OCI-LY7 (cell line): Measurements from ENCODE around the gene CCDC30. TPM values are rescaled to one million over a fixed set of nuclear protein-coding genes. Genes with fewer than 3 reads are reported as not detected.

Experiments used
- BruUV-seq: library from RNA; stranded (reverse); fragments of 400-500 nt; replicated peaks from 2 replicates; lab custom pipeline; 2021; lab: Mats Ljungman, UMichigan
- CTCF ChIA-PET: fragments of 300-600 bp; sonication (Branson Sonifier 250); formaldehyde crosslinking; loops from one replicate; lab custom pipeline; 2022; ENCODE audit warnings: antibody characterized with exemption; ENCODE audit not compliant: unreplicated experiment; lab: Charles Lee
- POLR2A ChIA-PET: fragments of 300-600 bp; sonication (Branson Sonifier 250); formaldehyde crosslinking; loops from one replicate; lab custom pipeline; 2022; ENCODE audit warnings: antibody characterized with exemption; lab: Charles Lee
- DNase-seq: peaks from one replicate; pipeline ENCODE4 v3.0.0-alpha.2; 2015; ENCODE audit warnings: low spot score
- H2AFZ ChIP-seq: fragments of 200-600 bp; sonication (generic), shearing (Covaris generic); 2 replicates; pipeline ENCODE4 v1.6.1; 2014; ENCODE audit warnings: mild to moderate bottlenecking, antibody characterized with exemption, low read length, moderate library complexity
- H3K27ac ChIP-seq: fragments of 200-600 bp; sonication (generic); 2 replicates; pipeline ENCODE4 v1.5.1; 2014; ENCODE audit warnings: mixed run types, low read depth, mild to moderate bottlenecking, moderate library complexity, low read length, inconsistent platforms; ENCODE audit not compliant: poor library complexity, severe bottlenecking
- H3K36me3 ChIP-seq: fragments of 200-600 bp; sonication (generic); 2 replicates; pipeline ENCODE4 v1.6.1; 2014; ENCODE audit warnings: mild to moderate bottlenecking, antibody characterized with exemption, low read length, moderate library complexity, mixed read lengths; ENCODE audit not compliant: insufficient read depth
- H3K4me1 ChIP-seq: fragments of 200-600 bp; sonication (generic); 2 replicates; pipeline ENCODE4 v1.5.1; 2014; ENCODE audit warnings: mild to moderate bottlenecking, low read length; ENCODE audit not compliant: insufficient read depth, poor library complexity, severe bottlenecking
- H3K4me2 ChIP-seq: fragments of 200-600 bp; sonication (generic); 2 replicates; pipeline ENCODE4 v1.6.1; 2014; ENCODE audit warnings: mild to moderate bottlenecking, low read length
- H3K4me3 ChIP-seq: fragments of 200-600 bp; sonication (generic); 2 replicates; pipeline ENCODE4 v1.5.1; 2014; ENCODE audit warnings: mild to moderate bottlenecking, low read depth, low read length; ENCODE audit not compliant: poor library complexity, severe bottlenecking
- H3K79me2 ChIP-seq: fragments of 200-600 bp; sonication (generic); 2 replicates; pipeline ENCODE4 v1.6.1; 2016; ENCODE audit warnings: low read depth, mild to moderate bottlenecking, low read length, moderate library complexity, mixed read lengths; ENCODE audit not compliant: insufficient read depth
- H3K9me2 ChIP-seq: fragments of 200-600 bp; sonication (generic); 2 replicates; pipeline ENCODE4 v1.6.1; 2016; ENCODE audit warnings: mild to moderate bottlenecking, low read length, mixed read lengths; ENCODE audit not compliant: insufficient read depth
- H3K9me3 ChIP-seq: fragments of 200-600 bp; sonication (generic); 2 replicates; pipeline ENCODE4 v1.6.1; 2014; ENCODE audit warnings: mild to moderate bottlenecking, mixed run types, low read length, mixed read lengths
- H4K20me1 ChIP-seq: fragments of 200-600 bp; sonication (generic); 2 replicates; pipeline ENCODE4 v1.6.1; 2014; ENCODE audit warnings: mild to moderate bottlenecking, antibody characterized with exemption, low read length, moderate library complexity, mixed read lengths; ENCODE audit not compliant: insufficient read depth
- CTCF ChIP-seq: fragments of 200-600 bp; sonication (generic); conservative IDR thresholded peaks from 2 replicates; pipeline ENCODE4 v1.5.1; 2014; ENCODE audit warnings: mild to moderate bottlenecking, antibody characterized with exemption, low read length, moderate library complexity, mixed read lengths
- EZH2phosphoT487 ChIP-seq: fragments of 200-600 bp; sonication (generic); IDR thresholded peaks from 2 replicates; pipeline ENCODE4 v1.6.1; 2018; ENCODE audit warnings: low read depth, borderline replicate concordance, mild to moderate bottlenecking, mixed run types, antibody characterized with exemption, low read length, moderate library complexity, mixed read lengths
- intact Hi-C: fragments of 100-400 bp; cut with micrococcal nuclease; formaldehyde crosslinking; loops from one replicate; pipeline ENCODE4 v1.10.0; 2022; ENCODE audit not compliant: unreplicated experiment
- total RNA-seq, 2 experiments: library from RNA; depleted of rRNA in 1 of 2; stranded (reverse); fragments of >200 nt in 1 of 2; shearing (Covaris generic) in 1 of 2; gene quantifications; 2 replicates each; pipeline ENCODE4 v1.2.3, GENCODE V29; 2014 to 2022

Gene CCDC30
- total RNA-seq, 2 experiments from 2014 or later: 0.54 to 2.6 TPM

- H3K4me1 ChIP-seq: no peaks in the 10 kb centered on the region
- CTCF ChIA-PET: no interaction called here
- H3K79me2 ChIP-seq: no peaks in the 10 kb centered on the region
- TF ChIP-seq EZH2phosphoT487 (no peak), CTCF (no peak)
- no peak overlapping the region for H2AFZ ChIP-seq
- H3K27ac ChIP-seq: no peak overlapping the region
- no peak for DNase-seq
- H3K9me3 ChIP-seq: no peaks in the 10 kb centered on the region
- no TSS peak for BruUV-seq
- intact Hi-C loops: no loop called here
- H4K20me1 ChIP-seq: no peaks in the 10 kb centered on the region
- no peak overlapping the region for H3K4me2 ChIP-seq
- H3K4me3 ChIP-seq: no peak overlapping the region
- POLR2A ChIA-PET: no interaction called here
- no peaks in the 10 kb centered on the region for H3K9me2 ChIP-seq
- no peaks in the 10 kb centered on the region for H3K36me3 ChIP-seq
Observed at GRCh38 chr1:42477775-42478174, 14.7 kb downstream of the CCDC30 start.

GRCh38 chr1:42479621-42480020 lies 16.5 kb downstream of the CCDC30 start:
- Histone ChIP-seq H3K36me3 (no peaks in the 10 kb centered on the region), H2AFZ (no peak overlapping the region), H4K20me1 (no peaks in the 10 kb centered on the region), H3K4me1 (no peaks in the 10 kb centered on the region), H3K9me3 (no peaks in the 10 kb centered on the region), H3K27ac (no peak overlapping the region), H3K4me2 (no peak overlapping the region), H3K9me2 (no peaks in the 10 kb centered on the region), H3K79me2 (no peaks in the 10 kb centered on the region), H3K4me3 (no peak overlapping the region)
- CTCF ChIA-PET: no interaction called here
- intact Hi-C loops: no loop called here
- POLR2A ChIA-PET: no interaction called here
- DNase-seq: no peak
- TF ChIP-seq EZH2phosphoT487: no peak
- TF ChIP-seq CTCF: peak; percentile 28; the same call in 1 of the 2 replicates
- no TSS peak for BruUV-seq

- Histone ChIP-seq H4K20me1 (no peaks in the 10 kb centered on the region), H3K27ac (no peak overlapping the region), H3K36me3 (no peaks in the 10 kb centered on the region), H3K9me3 (no peaks in the 10 kb centered on the region), H3K4me2 (no peak overlapping the region), H3K9me2 (no peaks in the 10 kb centered on the region), H3K79me2 (no peaks in the 10 kb centered on the region), H3K4me1 (no peaks in the 10 kb centered on the region), H3K4me3 (no peak overlapping the region), H2AFZ (no peak overlapping the region)
- TF ChIP-seq EZH2phosphoT487: no peak
- no peak for TF ChIP-seq CTCF
- intact Hi-C loops: no loop called here
- DNase-seq: no peak
- no TSS peak for BruUV-seq
- CTCF ChIA-PET: no interaction called here
- POLR2A ChIA-PET: interaction anchor here (0.6 to 0.7 kb wide), 2 partner anchors 45 to 245 kb away, joined by 3 to 4 read pairs; no protein-coding TSS in a partner anchor
Observed at GRCh38 chr1:42480921-42481320, 17.8 kb downstream of the CCDC30 start.
